ENCODE results near the gene CFHR2. TPM values are rescaled to one million over a fixed set of nuclear protein-coding genes. Genes with fewer than 3 reads are reported as not detected.

CFHR2 gene
- total RNA-seq, 1 donor from 2014 or later = not detected

DNA sequence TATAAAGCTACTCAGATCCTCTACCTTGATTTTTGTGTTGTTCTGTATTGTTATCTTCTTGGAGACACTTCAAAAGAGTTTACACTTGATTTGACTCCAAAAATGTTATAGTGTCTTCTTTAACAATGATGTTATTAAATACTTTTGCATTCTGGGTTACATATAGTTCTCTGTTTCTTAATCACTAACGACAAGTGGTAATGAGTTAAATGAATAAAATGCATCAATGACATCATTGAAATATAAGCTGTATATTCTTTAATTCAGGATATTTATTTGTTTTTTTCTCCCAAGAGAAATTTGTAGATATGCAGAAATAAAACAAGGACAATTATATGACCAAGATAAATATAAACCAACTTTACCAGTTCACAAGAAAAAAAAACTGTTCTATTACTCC is 26.6 kb downstream of the CFHR2 start:
- no peak overlapping the region for H3K9ac ChIP-seq (ENCODE audit: low read length)
- no peak overlapping the region for H3K4me2 ChIP-seq (ENCODE audit: low read length)
- Mint-ChIP-seq H3K36me3 (ENCODE audit: low read depth, unreplicated experiment) (no peaks in the 10 kb centered on the region), H3K4me1 (ENCODE audit: low read depth, unreplicated experiment) (no peaks in the 10 kb centered on the region), H3K27ac (ENCODE audit: unreplicated experiment) (no peak overlapping the region), H3K27me3 (ENCODE audit: low read depth, unreplicated experiment) (no peaks in the 10 kb centered on the region), H3K4me3 (ENCODE audit: unreplicated experiment) (no peak overlapping the region), H3K9me3 (ENCODE audit: unreplicated experiment) (no peaks in the 10 kb centered on the region)
- FAIRE-seq (no peak), DNase-seq (ENCODE audit: low read depth) (no peak)
- no peaks in the 10 kb centered on the region for H4K20me1 ChIP-seq (ENCODE audit: insufficient read depth, low read length)
- H3K36me3 ChIP-seq (ENCODE audit: insufficient read depth, low read length) = no peaks in the 10 kb centered on the region
- no peaks in the 10 kb centered on the region for H3K4me1 ChIP-seq (ENCODE audit: insufficient read depth, low read length)
- H2AFZ ChIP-seq (ENCODE audit: low read depth, low read length) = no peak overlapping the region
- no peaks in the 10 kb centered on the region for H3K27me3 ChIP-seq (ENCODE audit: insufficient read depth, low read length)
- H3K27ac ChIP-seq (ENCODE audit: low read depth, low read length) = no peak overlapping the region
- no peak overlapping the region for H3K4me3 ChIP-seq (ENCODE audit: insufficient read depth, low read depth, low read length)
- H3K9me3 ChIP-seq (ENCODE audit: insufficient read depth, low read depth, low read length) = no peaks in the 10 kb centered on the region
- no peak for TF ChIP-seq EZH2 (IDR thresholded peaks at IDR 0.05; ENCODE audit: insufficient read depth, low read length)
- H3K79me2 ChIP-seq (ENCODE audit: insufficient read depth, low read length) = no peaks in the 10 kb centered on the region

GRCh38 chr1:196976278-196976677 is 32.7 kb downstream of the CFHR2 start:
- TF ChIP-seq, protein P1, sequence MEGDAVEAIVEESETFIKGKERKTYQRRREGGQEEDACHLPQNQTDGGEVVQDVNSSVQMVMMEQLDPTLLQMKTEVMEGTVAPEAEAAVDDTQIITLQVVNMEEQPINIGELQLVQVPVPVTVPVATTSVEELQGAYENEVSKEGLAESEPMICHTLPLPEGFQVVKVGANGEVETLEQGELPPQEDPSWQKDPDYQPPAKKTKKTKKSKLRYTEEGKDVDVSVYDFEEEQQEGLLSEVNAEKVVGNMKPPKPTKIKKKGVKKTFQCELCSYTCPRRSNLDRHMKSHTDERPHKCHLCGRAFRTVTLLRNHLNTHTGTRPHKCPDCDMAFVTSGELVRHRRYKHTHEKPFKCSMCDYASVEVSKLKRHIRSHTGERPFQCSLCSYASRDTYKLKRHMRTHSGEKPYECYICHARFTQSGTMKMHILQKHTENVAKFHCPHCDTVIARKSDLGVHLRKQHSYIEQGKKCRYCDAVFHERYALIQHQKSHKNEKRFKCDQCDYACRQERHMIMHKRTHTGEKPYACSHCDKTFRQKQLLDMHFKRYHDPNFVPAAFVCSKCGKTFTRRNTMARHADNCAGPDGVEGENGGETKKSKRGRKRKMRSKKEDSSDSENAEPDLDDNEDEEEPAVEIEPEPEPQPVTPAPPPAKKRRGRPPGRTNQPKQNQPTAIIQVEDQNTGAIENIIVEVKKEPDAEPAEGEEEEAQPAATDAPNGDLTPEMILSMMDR (IDR thresholded peaks at IDR 0.05; ENCODE audit: insufficient read depth, low read depth, low read length) = no peak
- no peak for TF ChIP-seq EZH2 (IDR thresholded peaks at IDR 0.05; ENCODE audit: insufficient read depth, low read length)
- Histone ChIP-seq H3K27me3 (ENCODE audit: insufficient read depth, low read length) (no peaks in the 10 kb centered on the region), H2AFZ (ENCODE audit: low read depth, low read length) (no peak overlapping the region), H3K4me3 (ENCODE audit: insufficient read depth, low read depth, low read length) (no peak overlapping the region), H3K79me2 (ENCODE audit: insufficient read depth, low read length) (no peaks in the 10 kb centered on the region), H3K4me1 (ENCODE audit: insufficient read depth, low read length) (no peaks in the 10 kb centered on the region), H4K20me1 (ENCODE audit: insufficient read depth, low read length) (no peaks in the 10 kb centered on the region), H3K36me3 (ENCODE audit: insufficient read depth, low read length) (no peaks in the 10 kb centered on the region), H3K9me3 (ENCODE audit: insufficient read depth, low read depth, low read length) (no peaks in the 10 kb centered on the region), H3K27ac (ENCODE audit: low read depth, low read length) (no peak overlapping the region), H3K4me2 (ENCODE audit: low read length) (no peak overlapping the region), H3K9ac (ENCODE audit: low read length) (no peak overlapping the region)
- H3K4me3 Mint-ChIP-seq (ENCODE audit: unreplicated experiment) = no peak overlapping the region
- FAIRE-seq (no peak), DNase-seq (ENCODE audit: low read depth) (no peak)
- H3K36me3 Mint-ChIP-seq (ENCODE audit: low read depth, unreplicated experiment) = no peaks in the 10 kb centered on the region
- no peaks in the 10 kb centered on the region for H3K9me3 Mint-ChIP-seq (ENCODE audit: unreplicated experiment)
- H3K27ac Mint-ChIP-seq (ENCODE audit: unreplicated experiment) = no peak overlapping the region
- H3K27me3 Mint-ChIP-seq (ENCODE audit: low read depth, unreplicated experiment) = no peaks in the 10 kb centered on the region
- H3K4me1 Mint-ChIP-seq (ENCODE audit: low read depth, unreplicated experiment) = no peaks in the 10 kb centered on the region

DNA sequence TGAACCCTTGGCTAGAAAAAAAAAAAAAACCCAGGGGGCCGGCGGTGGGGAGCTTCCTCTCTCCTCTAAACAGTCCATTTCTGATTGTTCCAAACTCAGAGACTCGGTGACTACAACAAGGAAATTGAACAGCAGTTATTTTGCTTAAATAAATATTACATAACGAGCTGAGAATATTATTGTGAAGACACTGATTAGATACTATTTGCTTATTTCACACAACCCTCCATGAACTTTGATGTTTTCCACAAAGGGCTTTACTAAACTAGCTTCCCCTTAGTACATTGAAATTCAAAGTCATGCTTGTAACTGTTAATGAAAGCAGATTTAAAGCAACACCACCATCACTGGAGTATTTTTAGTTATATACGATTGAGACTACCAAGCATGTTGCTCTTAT is 33.7 kb downstream of the CFHR2 start, which contains the start of gene CFHR5:
Gene CFHR5 (plus strand): TSS at position 279 of the 400 bp plus-strand sequence. CDS start 109 bp downstream, at position 388.
- H3K27ac Mint-ChIP-seq (ENCODE audit: unreplicated experiment) = no peak within 1 kb of the TSS

More for the DNA sequence above, 33.7 kb downstream of the CFHR2 start, which contains the start of gene CFHR5:
- FAIRE-seq (no peak), DNase-seq (ENCODE audit: low read depth) (no peak)
- no peaks in the 10 kb centered on the region for H3K4me1 ChIP-seq (ENCODE audit: insufficient read depth, low read length)
- TF ChIP-seq, protein P1 (IDR thresholded peaks at IDR 0.05; ENCODE audit: insufficient read depth, low read depth, low read length) = no peak
- no peak for TF ChIP-seq EZH2 (IDR thresholded peaks at IDR 0.05; ENCODE audit: insufficient read depth, low read length)
- no peaks in the 10 kb centered on the region for H3K79me2 ChIP-seq (ENCODE audit: insufficient read depth, low read length)
- no peaks in the 10 kb centered on the region for H3K9me3 Mint-ChIP-seq (ENCODE audit: unreplicated experiment)
- no peak within 1 kb of the TSS for H3K27ac ChIP-seq (ENCODE audit: low read depth, low read length)
- H3K27me3 Mint-ChIP-seq (ENCODE audit: low read depth, unreplicated experiment) = no peaks in the 10 kb centered on the region
- H3K9ac ChIP-seq (ENCODE audit: low read length) = no peak within 1 kb of the TSS
- no peaks in the 10 kb centered on the region for H3K4me1 Mint-ChIP-seq (ENCODE audit: low read depth, unreplicated experiment)
- H4K20me1 ChIP-seq (ENCODE audit: insufficient read depth, low read length) = no peaks in the 10 kb centered on the region
- H3K27me3 ChIP-seq (ENCODE audit: insufficient read depth, low read length) = no peaks in the 10 kb centered on the region
- H3K9me3 ChIP-seq (ENCODE audit: insufficient read depth, low read depth, low read length) = no peaks in the 10 kb centered on the region
- H3K4me3 ChIP-seq (ENCODE audit: insufficient read depth, low read depth, low read length) = no peak within 1 kb of the TSS
- no peak within 1 kb of the TSS for H3K4me2 ChIP-seq (ENCODE audit: low read length)
- no peaks in the 10 kb centered on the region for H3K36me3 Mint-ChIP-seq (ENCODE audit: low read depth, unreplicated experiment)
- no peaks in the 10 kb centered on the region for H3K36me3 ChIP-seq (ENCODE audit: insufficient read depth, low read length)
- no peak within 1 kb of the TSS for H3K4me3 Mint-ChIP-seq (ENCODE audit: unreplicated experiment)
- no peak within 1 kb of the TSS for H2AFZ ChIP-seq (ENCODE audit: low read depth, low read length)
